ENCODE measurements around the gene SUSD2.
"Not testable (repeated sequence)": the region's sequence is repeated elsewhere in the genome, so short reads cannot be mapped to it uniquely, and the experiment has no call there.

SUSD2 gene

DNA sequence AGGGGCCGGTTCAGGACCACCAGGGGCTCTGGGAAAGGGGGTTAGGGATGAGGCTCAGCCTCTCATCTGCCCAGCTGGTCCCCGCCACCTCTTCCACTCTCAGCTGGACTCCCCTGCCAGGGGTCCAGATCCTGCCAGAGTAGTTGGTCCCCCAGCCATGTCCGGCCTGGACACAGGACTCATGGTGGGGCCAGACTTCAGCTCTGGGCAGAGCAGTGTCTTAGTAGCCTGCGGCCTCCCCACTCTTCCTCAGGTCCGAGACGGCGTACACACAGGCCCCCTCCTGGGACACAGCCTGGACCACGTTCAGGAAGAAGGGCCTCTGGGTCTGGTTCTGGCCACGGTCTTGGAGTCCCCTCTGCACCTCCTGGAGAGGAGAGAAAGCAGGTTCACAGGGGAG, 38.5 kb downstream of the SUSD2 start:
- DNase-seq: no peak

DNA sequence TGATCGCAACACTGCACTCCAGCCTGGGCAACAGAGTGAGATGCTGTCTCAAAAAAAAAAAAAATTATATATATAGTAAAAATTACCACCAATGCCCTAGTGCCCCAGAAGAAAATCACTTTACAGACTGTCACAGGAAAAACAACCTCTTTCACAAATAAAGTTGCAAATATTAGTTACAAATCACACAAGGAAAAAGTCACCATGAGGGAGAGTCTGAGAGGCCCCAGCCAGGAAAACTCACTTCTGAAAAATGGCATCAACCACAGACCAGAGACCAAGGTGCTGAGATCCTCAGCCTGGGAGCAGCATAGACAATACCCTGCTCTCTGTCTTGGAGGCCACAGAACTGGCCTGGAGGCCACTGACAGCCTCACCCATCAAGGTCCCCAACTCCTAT, 43.2 kb downstream of the SUSD2 start:
- no peak for DNase-seq

- DNase-seq: no peak
These were observed 43.8 kb downstream of the SUSD2 start for GRCh38 chr22:24225044-24225601.

GRCh38 chr22:24225951-24226350, 44.7 kb downstream of the SUSD2 start:
- no peak for DNase-seq

- DNase-seq: no peak
These were observed 49.8 kb downstream of the SUSD2 start for GRCh38 chr22:24230911-24231656.

DNA sequence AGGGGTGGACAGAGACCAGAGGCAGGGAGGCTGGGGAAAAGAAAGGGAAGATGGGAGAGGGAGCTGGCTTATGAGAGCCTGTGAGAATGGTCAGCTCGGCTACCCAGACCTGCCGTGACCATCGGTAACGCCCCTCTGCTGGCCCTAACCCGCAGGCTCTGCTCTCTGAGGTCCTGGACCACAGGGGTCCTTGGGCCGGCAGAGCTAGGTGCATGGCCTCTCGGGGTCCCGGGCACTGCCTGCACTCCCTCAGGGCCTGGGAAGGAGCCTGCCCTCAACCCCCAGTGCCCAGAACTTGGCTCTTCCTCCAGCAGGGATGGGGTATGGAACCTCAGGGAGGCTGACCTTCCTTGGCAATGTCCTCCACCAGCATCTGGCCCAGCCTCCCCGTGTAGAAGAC, 50.4 kb downstream of the SUSD2 start:
- no peak for DNase-seq

- no peak for DNase-seq
These were observed 50.8 kb downstream of the SUSD2 start for GRCh38 chr22:24232124-24232523.

DNA sequence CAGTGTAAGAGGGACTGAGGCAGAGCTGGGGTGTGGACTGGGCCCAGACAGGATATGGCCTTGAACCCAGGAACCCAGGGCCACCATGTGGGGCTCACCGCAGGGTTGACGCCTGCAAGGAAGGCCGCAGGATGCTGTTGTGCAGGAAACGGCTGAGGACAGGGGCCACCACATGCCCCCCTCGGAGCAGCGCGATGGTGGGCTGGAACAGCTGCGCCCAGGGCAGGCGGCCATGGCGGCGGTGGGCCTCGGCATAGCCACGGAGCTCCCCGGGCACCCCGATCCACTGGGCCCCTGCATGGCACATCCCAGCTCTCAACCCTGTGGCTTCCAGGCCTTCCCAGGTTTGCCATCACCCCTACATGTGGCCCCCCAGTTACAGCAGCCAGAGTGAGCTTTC, 51.4 kb downstream of the SUSD2 start:
- DNase-seq: no peak

- DNase-seq: no peak
These were observed 51.9 kb downstream of the SUSD2 start for GRCh38 chr22:24233235-24233634.

DNA sequence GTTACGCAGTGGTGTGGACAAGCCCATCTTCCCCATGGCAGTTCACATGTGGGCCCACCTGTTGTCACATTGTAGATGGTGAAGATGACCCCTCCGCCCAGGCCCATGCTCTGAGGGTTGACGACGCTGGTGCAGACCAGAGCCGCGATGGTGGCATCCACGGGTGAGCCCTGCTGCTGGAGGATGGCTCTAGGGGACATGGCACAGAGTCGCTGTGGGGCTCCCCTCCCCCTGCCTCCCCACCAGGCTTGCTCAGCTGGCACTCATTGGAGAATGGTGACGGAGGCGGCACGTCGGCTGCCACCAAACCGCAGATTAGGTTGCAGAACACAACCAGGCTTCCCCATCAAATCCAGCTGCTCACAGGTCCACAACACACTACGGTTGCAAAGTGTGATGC, 52.5 kb downstream of the SUSD2 start:
- no peak for DNase-seq

DNA sequence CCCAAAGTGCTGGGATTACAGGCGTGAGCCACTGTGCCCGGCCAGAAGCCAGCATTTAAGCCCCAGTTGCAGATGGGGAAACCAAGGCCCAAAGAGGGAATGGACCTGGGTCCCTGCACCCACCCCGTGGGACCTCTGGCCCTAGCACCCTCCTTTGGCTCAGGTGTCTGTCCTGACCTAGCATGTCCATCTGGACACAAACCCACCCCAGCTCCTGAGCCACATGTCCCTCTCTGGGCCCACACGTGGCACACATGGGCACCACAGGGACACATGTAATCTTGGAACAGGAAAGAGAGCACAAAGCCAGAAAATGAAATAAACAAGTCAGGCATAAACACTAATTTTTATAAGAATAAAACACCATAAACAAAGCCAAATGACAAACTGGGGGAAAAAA, 54.0 kb downstream of the SUSD2 start:
- DNase-seq: no peak

GRCh38 chr22:24236656-24237055, 55.4 kb downstream of the SUSD2 start:
- no peak for DNase-seq

DNA sequence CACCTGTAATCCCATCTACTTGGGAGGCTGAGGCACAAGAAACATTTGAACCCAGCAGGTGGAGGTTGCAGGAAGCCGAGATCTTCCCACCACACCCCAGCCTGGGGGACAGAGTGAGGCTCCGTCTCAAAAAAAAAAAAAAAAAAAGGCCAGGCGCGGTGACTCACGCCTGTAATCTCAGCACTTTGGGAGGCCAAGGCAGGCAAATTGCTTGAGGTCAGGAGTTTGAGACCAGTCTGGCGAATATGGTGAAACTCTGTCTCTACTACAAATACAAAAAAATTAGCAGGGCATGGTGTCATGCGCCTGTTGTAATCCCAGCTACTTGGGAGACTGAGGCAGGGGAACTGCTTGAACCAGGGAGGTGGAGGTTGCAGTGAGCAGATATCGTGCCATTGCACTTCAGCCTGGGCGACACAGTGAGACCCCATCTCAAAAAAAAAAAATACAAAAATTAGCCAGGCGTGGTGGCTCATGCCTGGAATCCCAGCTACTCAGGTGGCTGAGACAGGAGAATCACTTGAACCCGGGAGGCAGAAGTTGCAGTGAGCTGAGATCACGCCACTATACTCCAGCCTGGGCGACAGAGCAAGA, 56.9 kb downstream of the SUSD2 start:
- DNase-seq: not testable (repeated sequence)
